ENCODE data around the gene SARDH.

SARDH gene

DNA sequence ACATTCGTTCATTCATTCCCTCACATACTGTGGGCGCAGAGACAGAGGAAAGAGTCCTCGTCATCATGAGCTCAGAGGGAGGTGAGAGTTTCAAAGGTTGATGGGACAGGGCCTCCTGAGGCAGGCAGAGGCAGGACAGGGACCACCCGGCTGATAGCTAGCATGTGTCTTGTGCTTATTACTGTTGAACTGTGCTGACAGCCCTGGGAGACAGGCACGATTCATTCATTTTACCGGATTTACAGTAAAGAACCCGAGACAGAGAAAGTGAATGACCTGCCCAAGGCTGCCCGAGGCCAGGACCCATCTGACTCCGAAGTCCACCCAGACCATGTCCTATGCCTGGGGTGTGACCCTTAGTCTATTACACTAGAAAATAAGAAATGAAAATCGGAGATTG is 124.1 kb downstream of the SARDH start:
- no peak for FAIRE-seq
- no peak for DNase-seq (ENCODE audit: insufficient read length, low spot score)

Data from HTR-8/SVneo (cell line).